Measurements from ENCODE around the gene SUPT3H. TPM values are rescaled to one million over a fixed set of nuclear protein-coding genes. Genes with fewer than 3 reads are reported as not detected.

SUPT3H gene
- total and polyA plus RNA-seq, 2 of the 13 experiments (the other 11 are each of a cell fraction or from before 2014, with no cell fraction given): 11.9 to 36.1 TPM

DNA sequence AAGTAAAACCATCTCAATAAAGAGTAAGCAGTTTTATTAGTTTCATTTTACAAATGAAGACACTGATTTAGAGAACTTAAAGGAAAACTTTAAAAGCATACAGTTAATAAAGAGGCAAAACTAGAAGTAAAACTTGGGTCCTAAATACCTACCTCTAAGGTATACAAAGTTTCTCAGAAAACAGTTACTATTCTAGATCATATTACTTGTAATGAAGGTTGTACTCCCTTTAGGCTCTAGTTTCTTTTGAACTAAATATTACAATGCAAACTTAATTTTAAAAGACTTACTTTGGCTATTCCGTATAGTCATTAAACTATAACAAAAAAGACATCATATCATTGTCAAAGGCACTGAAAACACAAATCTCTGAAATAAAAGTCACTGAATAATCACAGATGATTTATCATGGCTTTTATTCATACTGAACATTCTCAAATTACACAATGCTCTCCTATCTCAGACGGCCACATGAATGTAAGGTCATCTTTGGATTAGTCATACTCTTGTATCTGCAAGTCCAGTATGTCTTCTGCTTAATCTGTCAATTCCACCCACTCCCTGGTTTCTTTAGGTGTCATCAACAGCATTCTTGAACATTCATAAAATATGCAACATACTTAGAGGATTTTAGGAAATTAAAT is 411.2 kb downstream of the SUPT3H start:
- ATAC-seq (no peak), DNase-seq (ENCODE audit: low spot score) (peak; percentile 24), FAIRE-seq (no peak)
- ChIA-PET POLR2A (no interaction called here), CTCF (ENCODE audit: low intra/inter-chr PET ratio, low total read pairs) (no interaction called here)
- H3K4me3 ChIP-seq (replicated peaks in 1 of 3; ENCODE audit: insufficient read depth in 1 of 3, low read depth in 2 of 3, low read length in 3 of 3): no peak overlapping the region
- intact Hi-C loops (cut with micrococcal nuclease; ENCODE audit: unreplicated experiment) (no loop called here), in situ Hi-C loops (cut with HindIII; ENCODE audit: extremely low pct_ligation_motif_present, low pct_unique_long_range_greater_than_20kb) (no loop called here)
- no peak overlapping the region for H2AFZ ChIP-seq (ENCODE audit: low read length)
- H3K36me3 ChIP-seq (replicated peaks in 1 of 2; ENCODE audit: control insufficient read depth in 1 of 2, insufficient read depth in 2 of 2, low read length in 2 of 2): no peaks in the 10 kb centered on the region
- no TSS peak for BruUV-seq (replicated peaks)
- TF ChIP-seq RBAK (CRISPR knock-in tag; IDR thresholded peaks at IDR 0.05) (no peak), TEAD2 (CRISPR knock-in tag; IDR thresholded peaks at IDR 0.05) (no peak), EP300 (IDR thresholded peaks at IDR 0.05; ENCODE audit: low read depth in 2 of 2, low read length in 2 of 2) (no peak), EP300 (CRISPR knock-in tag; IDR thresholded peaks at IDR 0.05; ENCODE audit: borderline replicate concordance) (no peak), FOXA1 (IDR thresholded peaks at IDR 0.05) (no peak), FOXA1 (CRISPR knock-in tag; IDR thresholded peaks at IDR 0.05) (no peak), ZKSCAN1 (IDR thresholded peaks at IDR 0.05; ENCODE audit: low read length) (no peak)
- TF ChIP-seq, protein P1, sequence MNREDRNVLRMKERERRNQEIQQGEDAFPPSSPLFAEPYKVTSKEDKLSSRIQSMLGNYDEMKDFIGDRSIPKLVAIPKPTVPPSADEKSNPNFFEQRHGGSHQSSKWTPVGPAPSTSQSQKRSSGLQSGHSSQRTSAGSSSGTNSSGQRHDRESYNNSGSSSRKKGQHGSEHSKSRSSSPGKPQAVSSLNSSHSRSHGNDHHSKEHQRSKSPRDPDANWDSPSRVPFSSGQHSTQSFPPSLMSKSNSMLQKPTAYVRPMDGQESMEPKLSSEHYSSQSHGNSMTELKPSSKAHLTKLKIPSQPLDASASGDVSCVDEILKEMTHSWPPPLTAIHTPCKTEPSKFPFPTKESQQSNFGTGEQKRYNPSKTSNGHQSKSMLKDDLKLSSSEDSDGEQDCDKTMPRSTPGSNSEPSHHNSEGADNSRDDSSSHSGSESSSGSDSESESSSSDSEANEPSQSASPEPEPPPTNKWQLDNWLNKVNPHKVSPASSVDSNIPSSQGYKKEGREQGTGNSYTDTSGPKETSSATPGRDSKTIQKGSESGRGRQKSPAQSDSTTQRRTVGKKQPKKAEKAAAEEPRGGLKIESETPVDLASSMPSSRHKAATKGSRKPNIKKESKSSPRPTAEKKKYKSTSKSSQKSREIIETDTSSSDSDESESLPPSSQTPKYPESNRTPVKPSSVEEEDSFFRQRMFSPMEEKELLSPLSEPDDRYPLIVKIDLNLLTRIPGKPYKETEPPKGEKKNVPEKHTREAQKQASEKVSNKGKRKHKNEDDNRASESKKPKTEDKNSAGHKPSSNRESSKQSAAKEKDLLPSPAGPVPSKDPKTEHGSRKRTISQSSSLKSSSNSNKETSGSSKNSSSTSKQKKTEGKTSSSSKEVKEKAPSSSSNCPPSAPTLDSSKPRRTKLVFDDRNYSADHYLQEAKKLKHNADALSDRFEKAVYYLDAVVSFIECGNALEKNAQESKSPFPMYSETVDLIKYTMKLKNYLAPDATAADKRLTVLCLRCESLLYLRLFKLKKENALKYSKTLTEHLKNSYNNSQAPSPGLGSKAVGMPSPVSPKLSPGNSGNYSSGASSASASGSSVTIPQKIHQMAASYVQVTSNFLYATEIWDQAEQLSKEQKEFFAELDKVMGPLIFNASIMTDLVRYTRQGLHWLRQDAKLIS (CRISPR knock-in tag; IDR thresholded peaks at IDR 0.05): no peak
- TF ChIP-seq, protein P2, sequence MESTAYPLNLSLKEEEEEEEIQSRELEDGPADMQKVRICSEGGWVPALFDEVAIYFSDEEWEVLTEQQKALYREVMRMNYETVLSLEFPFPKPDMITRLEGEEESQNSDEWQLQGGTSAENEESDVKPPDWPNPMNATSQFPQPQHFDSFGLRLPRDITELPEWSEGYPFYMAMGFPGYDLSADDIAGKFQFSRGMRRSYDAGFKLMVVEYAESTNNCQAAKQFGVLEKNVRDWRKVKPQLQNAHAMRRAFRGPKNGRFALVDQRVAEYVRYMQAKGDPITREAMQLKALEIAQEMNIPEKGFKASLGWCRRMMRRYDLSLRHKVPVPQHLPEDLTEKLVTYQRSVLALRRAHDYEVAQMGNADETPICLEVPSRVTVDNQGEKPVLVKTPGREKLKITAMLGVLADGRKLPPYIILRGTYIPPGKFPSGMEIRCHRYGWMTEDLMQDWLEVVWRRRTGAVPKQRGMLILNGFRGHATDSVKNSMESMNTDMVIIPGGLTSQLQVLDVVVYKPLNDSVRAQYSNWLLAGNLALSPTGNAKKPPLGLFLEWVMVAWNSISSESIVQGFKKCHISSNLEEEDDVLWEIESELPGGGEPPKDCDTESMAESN (CRISPR knock-in tag; conservative IDR thresholded peaks at IDR 0.05): no peak
- no peaks in the 10 kb centered on the region for H3K27me3 ChIP-seq (ENCODE audit: control insufficient read depth in 1 of 2, insufficient read depth in 2 of 2, low read length in 2 of 2)
- no peaks in the 10 kb centered on the region for H3K4me1 ChIP-seq (ENCODE audit: insufficient read depth, low read length)
- H4K20me1 ChIP-seq (ENCODE audit: insufficient read depth, low read length): no peaks in the 10 kb centered on the region
- 75% methylated on average over 2 of the region's 2 CpGs for WGBS (ENCODE audit: low lambda C conversion rate)
- no peak overlapping the region for H3K27ac ChIP-seq (ENCODE audit: extremely low read length, insufficient read depth, low read length)
- H3K9me3 ChIP-seq (ENCODE audit: low read length): no peaks in the 10 kb centered on the region
- H3K9ac ChIP-seq (ENCODE audit: insufficient read depth, low read depth, low read length): no peak overlapping the region
- no peak overlapping the region for H3K4me2 ChIP-seq (ENCODE audit: low read depth, low read length)
- H3K79me2 ChIP-seq (ENCODE audit: insufficient read depth, low read length): no peaks in the 10 kb centered on the region

Measured in HepG2 (cell line).